A673 (cell line): ENCODE measurements around the gene LILRA2.

Source experiments
- EZH2 ChIP-seq: fragments of 200-600 bp; sonication (generic); IDR thresholded peaks from 2 replicates; pipeline ENCODE4 v1.6.1; 2017; ENCODE audit warnings: borderline replicate concordance, low read depth, mild to moderate bottlenecking, mixed read lengths, antibody characterized with exemption, low read length; ENCODE audit not compliant: poor library complexity, severe bottlenecking
- TF ChIP-seq, protein P1 (sequence below): fragments of 300-800, 200-600 bp; sonication (generic); conservative IDR thresholded peaks from 2 replicates; pipeline ENCODE4 v1.5.1; 2017; ENCODE audit warnings: low read depth, mild to moderate bottlenecking, antibody characterized with exemption, low read length, moderate library complexity, mixed read lengths

- TF ChIP-seq, protein P1, sequence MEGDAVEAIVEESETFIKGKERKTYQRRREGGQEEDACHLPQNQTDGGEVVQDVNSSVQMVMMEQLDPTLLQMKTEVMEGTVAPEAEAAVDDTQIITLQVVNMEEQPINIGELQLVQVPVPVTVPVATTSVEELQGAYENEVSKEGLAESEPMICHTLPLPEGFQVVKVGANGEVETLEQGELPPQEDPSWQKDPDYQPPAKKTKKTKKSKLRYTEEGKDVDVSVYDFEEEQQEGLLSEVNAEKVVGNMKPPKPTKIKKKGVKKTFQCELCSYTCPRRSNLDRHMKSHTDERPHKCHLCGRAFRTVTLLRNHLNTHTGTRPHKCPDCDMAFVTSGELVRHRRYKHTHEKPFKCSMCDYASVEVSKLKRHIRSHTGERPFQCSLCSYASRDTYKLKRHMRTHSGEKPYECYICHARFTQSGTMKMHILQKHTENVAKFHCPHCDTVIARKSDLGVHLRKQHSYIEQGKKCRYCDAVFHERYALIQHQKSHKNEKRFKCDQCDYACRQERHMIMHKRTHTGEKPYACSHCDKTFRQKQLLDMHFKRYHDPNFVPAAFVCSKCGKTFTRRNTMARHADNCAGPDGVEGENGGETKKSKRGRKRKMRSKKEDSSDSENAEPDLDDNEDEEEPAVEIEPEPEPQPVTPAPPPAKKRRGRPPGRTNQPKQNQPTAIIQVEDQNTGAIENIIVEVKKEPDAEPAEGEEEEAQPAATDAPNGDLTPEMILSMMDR, result no peak
- no peak for TF ChIP-seq EZH2
These were observed 2.9 kb downstream of the LILRA2 start for GRCh38 chr19:54576411-54576976.
